ENCODE results near the gene OTX1.

DNA sequence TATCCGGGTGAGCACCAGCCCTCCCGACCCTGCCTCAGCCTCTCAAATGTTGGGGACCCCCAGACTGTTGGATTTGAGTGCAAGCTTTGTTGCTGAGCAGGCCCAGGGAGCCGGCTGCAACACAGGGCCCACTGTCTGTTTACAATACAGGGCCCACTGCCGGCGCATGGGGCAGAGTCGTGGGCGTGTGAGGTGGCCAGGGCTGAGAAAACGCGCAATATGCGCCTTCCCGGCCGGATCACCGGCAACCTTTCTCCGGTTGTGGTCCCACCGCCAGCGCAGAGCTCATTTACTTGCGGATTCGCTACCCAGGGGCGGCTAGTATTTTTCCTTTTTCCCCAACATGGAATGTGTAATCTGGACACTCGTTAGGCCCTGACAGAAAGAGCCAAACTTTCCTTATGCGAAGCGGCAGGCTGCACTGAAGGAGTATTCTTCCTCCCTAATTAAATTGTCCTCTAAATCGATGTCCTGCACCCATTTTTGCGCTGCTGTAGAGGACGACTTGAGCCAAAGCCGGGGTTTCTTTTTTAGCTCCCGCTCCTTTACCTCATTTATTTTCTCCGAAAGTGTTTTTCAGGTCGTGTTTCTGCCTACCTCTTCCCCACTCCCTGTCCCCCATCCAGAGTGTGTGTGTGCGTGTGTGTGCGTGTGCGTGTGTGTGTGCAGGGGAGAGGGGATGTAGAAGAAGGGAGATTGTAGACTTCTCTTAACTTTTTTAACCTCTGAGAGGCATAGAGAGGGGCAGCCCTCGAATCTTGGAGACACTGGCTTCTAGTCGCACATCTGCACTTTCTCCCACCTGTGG, 2.7 kb downstream of the OTX1 start:
- TF ChIP-seq CTCF (conservative IDR thresholded peaks at IDR 0.05; ENCODE audit: low read length) (no peak), EZH2phosphoT487 (IDR thresholded peaks at IDR 0.05; ENCODE audit: borderline replicate concordance) (no peak)

All from Loucy (cell line).